Stimulated activated CD8-positive, alpha-beta memory T cell treated with anti-CD3 and anti-CD28 coated beads, Interleukin-15, amount 100 ng/mL, for 1 hour (primary cell): ENCODE results near the gene LIN52.

ENCODE experiments used
- DNase-seq: peaks from one replicate; pipeline ENCODE4 v3.0.0-alpha.2; 2020; ENCODE audit warnings: low read depth

The LIN52 gene

GRCh38 chr14:74084277-74085046 lies at the start of gene LIN52, which contains the start of gene ALDH6A1:
Gene LIN52, plus strand, starts transcription at chr14:74084956. Its CDS starts 19 bp downstream, at chr14:74084975.
Gene ALDH6A1, minus strand, starts transcription at chr14:74084453. Its CDS starts 59 bp downstream, at chr14:74084394.
- peak; percentile 100 for DNase-seq

DNA sequence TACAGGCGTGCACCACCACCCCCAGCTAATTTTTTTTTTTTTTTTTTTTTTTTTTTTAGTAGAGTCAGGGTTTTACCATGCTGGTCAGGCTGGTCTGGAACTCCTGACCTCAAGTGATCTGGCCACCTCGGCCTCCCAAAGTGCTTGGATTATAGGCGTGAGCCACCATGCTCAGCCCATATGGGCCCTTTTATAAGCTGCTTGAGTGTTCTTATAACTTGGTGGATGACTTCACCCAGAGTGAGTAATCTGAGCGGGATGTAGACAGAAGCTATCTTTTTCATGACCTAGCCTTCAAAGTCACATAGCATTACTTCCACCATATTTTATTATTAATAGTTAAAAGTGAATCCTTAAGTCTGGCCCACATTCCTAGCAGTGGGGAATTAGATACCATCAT lies 49.2 kb upstream of the LIN52 start:
- no peak for DNase-seq

GRCh38 chr14:74038020-74038859 lies 46.5 kb upstream of the LIN52 start:
- no peak for DNase-seq

DNA sequence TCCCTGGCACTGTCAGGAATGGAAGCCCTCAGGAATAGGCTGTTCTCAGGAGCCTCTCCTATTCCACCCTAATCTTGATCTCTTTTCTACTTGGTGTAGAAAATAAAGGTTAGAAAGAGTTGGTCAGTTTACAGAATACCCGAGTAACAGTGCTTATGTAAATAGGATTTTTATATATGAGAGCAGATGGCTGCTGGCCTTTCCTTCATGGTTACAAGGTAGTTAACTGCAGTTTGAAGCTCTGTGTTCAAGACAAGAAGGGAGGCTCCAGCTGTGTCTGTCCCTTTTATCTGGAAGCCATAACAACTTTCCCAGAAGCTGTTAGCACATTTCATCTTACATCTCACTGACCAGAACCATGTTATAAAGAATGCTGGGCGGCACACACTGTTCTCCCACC lies 42.5 kb upstream of the LIN52 start:
- DNase-seq = no peak

- DNase-seq = no peak
These were observed 39.2 kb upstream of the LIN52 start for GRCh38 chr14:74045522-74045921.

- no peak for DNase-seq
These were observed 36.5 kb upstream of the LIN52 start for GRCh38 chr14:74048281-74048680.

- DNase-seq = no peak
These were observed 34.8 kb upstream of the LIN52 start for GRCh38 chr14:74049876-74050495.

DNA sequence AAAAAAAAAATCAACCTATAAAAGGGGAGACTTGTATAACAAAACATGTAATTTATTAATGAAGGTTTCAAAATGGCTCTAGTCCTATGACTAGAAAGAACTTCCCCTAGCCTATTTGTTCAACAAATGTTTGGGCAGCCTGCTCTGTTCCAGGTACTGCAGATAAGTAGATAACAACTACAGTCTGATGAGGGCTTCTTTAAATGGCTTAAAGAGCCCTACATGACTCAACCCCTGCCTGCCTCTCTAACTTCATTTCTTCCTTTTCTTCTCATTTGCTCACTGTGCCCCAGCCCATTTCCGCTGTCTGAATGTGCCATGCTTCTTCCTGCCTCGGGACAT lies 22.0 kb upstream of the LIN52 start:
- DNase-seq = no peak

DNA sequence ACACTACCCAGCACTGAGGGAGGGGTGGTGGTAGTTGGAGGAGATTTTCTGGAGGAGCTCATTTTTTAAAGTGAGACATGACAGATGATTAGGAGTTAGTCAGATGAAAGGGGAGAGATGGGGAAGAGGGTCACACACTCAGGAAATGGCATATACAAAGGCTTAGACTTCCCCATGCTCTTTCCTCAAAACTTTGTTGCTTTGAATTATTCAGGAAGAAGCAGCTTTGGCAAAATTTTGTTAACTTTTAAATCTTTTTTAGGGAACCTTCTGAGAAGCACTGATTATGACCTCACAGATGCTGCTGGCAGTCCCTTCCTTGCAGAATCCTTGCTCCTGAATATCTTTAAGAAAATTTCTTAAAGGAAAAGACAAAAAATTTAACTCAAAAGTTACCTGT lies 20.3 kb upstream of the LIN52 start:
- no peak for DNase-seq

DNA sequence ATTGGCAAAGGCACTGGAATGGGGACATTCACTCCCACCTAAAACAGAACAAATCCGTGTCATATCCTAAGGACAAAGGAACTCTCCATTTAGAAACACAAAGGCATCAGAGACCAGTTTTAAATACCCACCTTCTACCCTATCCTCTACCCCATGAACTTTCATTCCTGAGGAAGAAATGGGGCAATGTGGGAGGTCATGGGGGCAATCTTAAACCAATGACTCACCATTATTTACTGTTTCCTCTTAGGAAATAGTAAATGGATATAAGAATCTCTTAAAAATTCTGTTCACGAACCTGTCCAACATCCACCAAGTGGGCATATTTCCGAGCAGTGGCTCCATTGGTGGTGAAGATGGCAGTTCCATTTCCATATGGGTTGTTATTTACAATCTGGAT lies 19.9 kb upstream of the LIN52 start:
- no peak for DNase-seq

DNA sequence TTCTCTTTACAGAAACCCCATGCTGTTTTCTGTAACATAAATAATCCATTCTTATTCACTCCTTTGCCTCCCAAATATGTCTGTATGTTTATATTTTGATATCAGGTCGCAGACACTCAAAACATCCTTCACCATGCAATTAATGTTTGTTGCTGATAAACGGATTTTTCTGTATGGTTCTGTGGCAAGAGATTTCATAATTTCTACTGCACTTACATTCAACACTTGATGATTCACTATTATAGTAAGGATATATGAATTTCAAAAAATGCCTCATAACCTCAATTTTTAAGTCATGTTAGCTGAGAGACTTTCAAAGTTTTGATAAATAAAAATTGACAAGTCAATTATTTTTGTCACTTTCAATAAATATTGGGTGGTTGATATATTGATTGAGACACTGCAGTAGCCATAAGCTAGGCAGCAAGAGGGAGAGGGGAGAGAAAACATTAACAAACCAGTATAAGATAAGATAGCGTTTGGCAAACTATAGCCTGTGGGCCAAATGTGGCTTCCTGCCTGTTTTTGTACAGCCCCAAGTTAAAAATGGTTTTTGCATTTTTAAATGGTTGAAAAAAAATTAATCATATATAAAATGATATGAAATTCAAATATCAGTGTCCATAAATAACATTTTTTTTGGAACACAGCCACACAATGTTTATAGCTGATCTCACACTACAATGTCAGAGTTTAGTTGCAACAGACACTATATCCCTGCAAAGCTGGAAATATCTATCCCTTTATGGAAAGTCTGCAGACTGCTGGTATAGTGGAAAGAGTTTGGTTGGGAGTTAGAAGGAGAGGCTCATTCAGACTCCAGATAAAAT lies 18.8 kb upstream of the LIN52 start:
- DNase-seq = no peak

- no peak for DNase-seq
These were observed 7.4 kb upstream of the LIN52 start for GRCh38 chr14:74077401-74077800.

DNA sequence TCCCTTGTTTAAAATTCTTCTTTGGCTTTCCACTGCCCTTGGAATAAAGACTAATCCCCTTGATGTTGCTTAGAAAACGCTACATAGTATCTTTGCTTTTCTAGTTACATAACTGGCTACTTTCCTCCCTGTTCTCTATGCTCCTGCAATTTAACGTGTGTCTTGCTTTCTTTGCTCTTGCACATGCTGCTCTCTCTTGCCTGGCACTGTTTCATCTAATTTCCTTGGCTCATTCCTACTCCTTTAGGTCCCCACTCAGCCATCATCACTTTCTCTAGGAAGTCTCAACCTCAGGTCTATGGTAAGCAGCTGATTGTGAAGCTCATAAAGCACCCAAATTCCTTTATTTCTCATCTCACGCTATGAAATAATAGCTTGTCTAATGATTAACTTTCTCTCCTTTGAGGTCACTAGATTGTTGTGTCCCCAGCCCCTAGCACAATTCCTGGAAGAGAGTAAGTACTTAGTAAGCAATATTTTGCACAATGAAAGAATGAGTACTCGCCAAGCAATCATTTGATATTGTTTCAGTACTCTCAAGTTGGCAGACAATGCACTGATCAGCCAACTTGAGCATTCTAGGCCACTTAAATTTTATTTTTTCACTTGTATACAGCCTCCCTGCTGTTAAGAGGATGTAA lies 3.8 kb upstream of the LIN52 start:
- DNase-seq = no peak

- no peak for DNase-seq
These were observed 3.3 kb upstream of the LIN52 start for GRCh38 chr14:74081491-74081890.

- DNase-seq = no peak
These were observed 1.6 kb upstream of the LIN52 start for GRCh38 chr14:74083161-74083560.

DNA sequence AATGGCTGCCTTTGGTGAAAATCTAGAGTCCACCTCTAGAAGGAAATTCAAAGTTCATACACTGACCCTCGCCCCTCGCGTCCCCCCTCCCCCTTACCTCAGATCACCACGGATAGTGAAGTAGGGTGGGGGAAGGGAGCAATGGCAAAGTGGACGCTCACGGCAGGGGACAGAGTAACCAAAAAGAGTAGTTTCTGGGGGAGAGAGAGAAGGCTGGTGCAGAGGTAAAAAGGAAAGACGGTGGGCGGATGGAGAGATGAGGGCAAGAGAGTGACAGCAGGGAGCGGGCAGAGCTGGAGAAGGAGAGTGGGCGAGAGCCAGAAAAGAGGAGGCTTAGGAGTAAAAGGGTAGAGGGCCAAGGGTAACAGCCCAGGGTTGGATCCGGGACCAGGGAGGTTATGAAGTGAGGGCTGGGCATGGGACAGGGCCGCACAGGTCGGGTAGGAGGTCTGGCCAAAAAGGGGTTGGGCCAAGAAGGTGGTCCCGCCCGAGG lies 926 bp upstream of the LIN52 start:
- DNase-seq = no peak

DNA sequence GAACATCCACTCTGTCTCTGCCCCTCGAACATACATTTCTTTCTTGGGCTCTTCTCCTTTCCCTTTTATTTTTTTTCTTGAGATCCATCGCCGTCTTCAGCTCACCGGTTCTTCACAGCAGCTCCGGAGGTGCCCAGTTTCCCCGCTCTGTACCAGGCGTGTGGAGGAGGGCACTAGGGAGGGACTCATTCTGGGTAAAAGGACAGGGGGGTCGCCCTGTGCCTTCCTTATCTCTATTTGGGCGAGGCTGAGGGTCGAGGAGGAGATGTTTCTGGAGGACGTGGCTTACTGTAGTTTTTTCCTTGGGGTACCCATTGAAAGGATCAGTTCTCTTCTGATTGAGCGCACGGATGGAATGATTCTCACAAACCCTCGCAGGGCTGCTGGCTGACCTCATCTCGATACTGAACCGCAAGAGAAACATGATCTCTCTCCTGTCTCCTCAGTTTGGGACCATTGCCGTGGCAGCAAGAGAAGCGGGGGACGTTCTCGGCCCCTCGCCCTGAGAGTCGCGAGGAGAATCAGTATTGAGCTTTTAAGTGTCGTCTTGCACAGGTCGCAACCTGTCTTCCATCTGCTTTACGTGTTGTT lies 386 bp downstream of the LIN52 start:
- DNase-seq = no peak

- no peak for DNase-seq
These were observed 1.1 kb downstream of the LIN52 start for GRCh38 chr14:74085828-74086227.

- no peak for DNase-seq
These were observed 4.7 kb downstream of the LIN52 start for GRCh38 chr14:74089251-74090020.

GRCh38 chr14:74105381-74105780 lies 20.6 kb downstream of the LIN52 start:
- DNase-seq = no peak
